CD4-positive, alpha-beta T cell treated with Interleukin-17A for 1 hour (primary cell): ENCODE results near the gene SAP130.
"Not testable (repeated sequence)": the region's sequence is repeated elsewhere in the genome, so short reads cannot be mapped to it uniquely, and the experiment has no call there.

Source experiments
- DNase-seq: peaks from one replicate; pipeline ENCODE4 v3.0.0-alpha.2; 2020

SAP130 gene

GRCh38 chr2:127945281-127945680 is 82.6 kb downstream of the SAP130 start:
- no peak for DNase-seq

- DNase-seq: no peak
Measured at GRCh38 chr2:127943186-127943585, 84.7 kb downstream of the SAP130 start.

- no peak for DNase-seq
Measured at GRCh38 chr2:127942002-127942401, 85.9 kb downstream of the SAP130 start.

GRCh38 chr2:127941461-127941860 is 86.4 kb downstream of the SAP130 start:
- DNase-seq: no peak

GRCh38 chr2:127940641-127941040 is 87.2 kb downstream of the SAP130 start:
- DNase-seq: no peak

- no peak for DNase-seq
Measured at GRCh38 chr2:127935337-127935736, 92.5 kb downstream of the SAP130 start.

- no peak for DNase-seq
Measured at GRCh38 chr2:127932199-127932876, 95.5 kb downstream of the SAP130 start.

- no peak for DNase-seq
Measured at GRCh38 chr2:127929449-127929848, 98.4 kb downstream of the SAP130 start.

GRCh38 chr2:127927384-127927783 is 100.5 kb downstream of the SAP130 start:
- no peak for DNase-seq

- no peak for DNase-seq
Measured at GRCh38 chr2:127917916-127918315, 109.9 kb downstream of the SAP130 start.

GRCh38 chr2:127913808-127914457 is 113.9 kb downstream of the SAP130 start:
- DNase-seq: no peak

- DNase-seq: no peak
Measured at GRCh38 chr2:127911737-127912136, 116.1 kb downstream of the SAP130 start.

GRCh38 chr2:127910415-127910814 is 117.4 kb downstream of the SAP130 start:
- no peak for DNase-seq

- DNase-seq: no peak
Measured at GRCh38 chr2:127909019-127909418, 118.8 kb downstream of the SAP130 start.

GRCh38 chr2:127907733-127908400 is 120.0 kb downstream of the SAP130 start:
- not testable (repeated sequence) for DNase-seq

- DNase-seq: no peak
Measured at GRCh38 chr2:127906206-127906926, 121.5 kb downstream of the SAP130 start.

GRCh38 chr2:127901339-127902056 is 126.4 kb downstream of the SAP130 start:
- no peak for DNase-seq

GRCh38 chr2:127897531-127898211 is 130.2 kb downstream of the SAP130 start:
- no peak for DNase-seq

- no peak for DNase-seq
Measured at GRCh38 chr2:127893494-127893893, 134.4 kb downstream of the SAP130 start.

- DNase-seq: no peak
Measured at GRCh38 chr2:127893033-127893432, 134.8 kb downstream of the SAP130 start.

- no peak for DNase-seq
Measured at GRCh38 chr2:127891811-127892210, 136.0 kb downstream of the SAP130 start.
